ENCODE results near the gene PPP1R12C.
A peak's percentile ranks its signal among the peaks of the same experiment; 100 is the strongest.
"Not testable (repeated sequence)": the region's sequence is repeated elsewhere in the genome, so short reads cannot be mapped to it uniquely, and the experiment has no call there.

Gene PPP1R12C

DNA sequence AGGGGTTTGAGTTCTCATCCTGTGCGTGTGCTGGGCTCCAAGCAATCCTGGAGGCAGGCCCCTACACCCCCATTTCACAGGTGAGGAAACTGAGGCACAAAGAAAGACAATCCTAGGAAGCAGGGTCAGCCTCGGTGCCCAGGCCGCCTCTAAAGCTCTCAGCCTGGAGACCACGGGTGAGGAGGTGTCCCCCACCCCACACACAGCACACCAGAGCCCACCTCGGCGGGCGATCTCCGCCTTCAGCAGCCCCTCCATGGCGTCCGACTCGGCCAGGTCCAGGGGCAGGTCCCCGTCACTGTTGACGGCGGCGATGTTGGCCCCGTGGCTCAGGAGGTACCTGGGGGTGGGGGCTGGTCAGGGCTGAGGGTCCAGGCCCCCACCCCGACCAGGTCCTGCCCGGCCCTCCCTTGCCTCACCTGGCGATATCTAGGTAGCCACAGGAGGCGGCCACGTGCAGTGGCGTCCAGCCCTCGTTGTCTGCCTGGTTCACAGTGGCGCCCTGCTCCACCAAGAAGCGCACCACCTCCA is 5.1 kb downstream of the PPP1R12C start:
- no peak for DNase-seq (ENCODE audit: low read depth)

DNA sequence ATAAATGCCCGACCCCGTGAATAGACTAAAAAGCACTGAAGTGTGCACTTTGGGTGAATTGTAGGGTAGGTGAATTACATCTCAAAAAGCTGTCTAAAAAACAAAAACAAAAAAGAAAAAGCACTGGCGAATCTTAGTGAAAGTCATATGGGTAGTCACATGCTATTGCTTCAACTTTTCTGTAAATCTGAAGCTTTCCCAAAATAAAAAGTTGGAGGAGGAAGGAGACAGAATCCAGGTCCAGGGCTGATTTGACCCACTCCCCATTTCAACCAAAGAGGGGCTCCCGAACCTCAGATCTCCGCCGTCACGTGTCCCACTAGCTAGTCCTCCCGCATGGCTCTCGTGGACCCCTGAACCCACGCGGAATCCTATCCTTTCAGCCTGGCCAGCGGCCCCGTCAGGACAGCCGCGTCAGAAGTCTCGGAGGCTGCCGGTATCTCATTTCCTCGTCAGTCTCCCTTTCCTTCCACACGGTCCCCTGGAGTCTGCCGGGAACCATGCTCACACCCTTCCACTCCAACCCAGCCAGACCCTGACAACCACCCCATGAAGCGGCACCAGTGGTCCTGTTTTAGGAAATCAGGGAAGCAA is 6.1 kb downstream of the PPP1R12C start:
- DNase-seq (ENCODE audit: low read depth): no peak

DNA sequence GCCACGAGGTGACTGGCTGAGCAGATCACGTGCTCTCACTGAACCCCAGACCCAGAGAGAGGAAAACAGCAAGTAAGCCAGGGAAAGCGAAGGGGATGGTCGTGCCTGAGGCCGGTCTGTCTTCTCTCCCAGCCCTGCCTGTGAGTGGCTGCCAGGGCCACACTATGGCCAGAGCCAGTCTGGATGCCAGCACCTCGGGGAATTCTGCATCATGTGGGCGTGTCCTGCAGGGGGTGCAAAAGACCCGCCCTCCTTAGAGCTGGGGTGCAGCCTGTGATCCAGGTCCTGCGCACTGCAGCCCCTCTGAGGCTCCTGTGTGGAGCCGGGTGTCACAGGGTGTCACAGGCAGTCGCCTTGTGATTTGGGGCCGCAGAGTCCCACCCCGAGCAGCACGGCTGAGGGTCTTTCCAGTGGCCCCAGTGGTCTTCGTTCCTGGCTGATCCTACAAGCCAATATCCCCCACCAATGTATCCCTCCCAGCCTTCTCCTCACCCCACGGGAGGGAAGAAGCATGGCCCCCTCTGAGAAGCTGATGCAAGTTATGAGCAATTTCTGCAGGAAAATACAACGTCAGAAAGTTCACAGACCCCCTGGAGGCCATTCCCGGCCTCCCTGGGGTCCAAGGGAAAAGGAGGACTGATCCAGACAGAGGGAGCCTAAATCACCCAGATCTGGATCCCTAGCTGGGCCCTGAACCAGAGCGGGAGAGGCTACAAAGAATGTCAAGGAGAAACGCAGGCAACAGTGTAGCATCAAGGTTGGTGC is 7.7 kb downstream of the PPP1R12C start:
- DNase-seq (ENCODE audit: low read depth): no peak

DNA sequence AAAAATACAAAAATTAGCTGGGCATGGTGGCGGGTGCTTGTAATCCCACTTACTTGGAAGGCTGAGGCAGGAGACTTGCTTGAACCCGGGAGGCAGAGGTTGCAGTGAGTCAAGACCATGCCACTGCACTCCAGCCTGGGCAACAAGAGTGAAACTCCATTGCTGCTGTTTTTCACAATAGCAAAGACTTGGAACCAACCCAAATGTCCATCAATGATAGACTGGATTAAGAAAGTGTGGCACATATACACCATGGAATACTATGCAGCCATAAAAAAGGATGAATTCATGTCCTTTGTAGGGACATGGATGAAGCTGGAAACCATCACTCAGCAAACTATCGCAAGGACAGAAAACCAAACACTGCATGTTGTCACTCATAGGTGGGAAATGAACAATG is 10.2 kb downstream of the PPP1R12C start:
- not testable (repeated sequence) for DNase-seq (ENCODE audit: low read depth)

DNA sequence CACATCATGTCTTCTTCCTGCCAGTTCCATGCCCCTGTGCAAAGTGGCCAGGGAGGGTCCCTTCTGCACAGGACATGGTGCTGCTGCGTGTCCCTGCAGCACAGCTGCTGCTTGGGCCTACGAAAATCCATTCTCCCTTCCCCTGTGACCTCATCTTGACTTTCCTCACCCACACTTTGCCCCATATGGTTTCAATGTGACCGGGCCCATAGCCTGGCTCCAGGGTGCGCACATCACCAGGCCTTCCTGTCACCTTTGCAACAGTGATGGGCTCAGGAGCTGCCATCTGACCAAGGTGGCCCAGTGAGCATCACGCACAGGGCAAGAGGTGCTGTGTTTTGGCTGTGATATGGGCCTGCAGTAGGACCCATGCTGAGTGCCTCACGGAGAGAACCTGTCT is 10.8 kb downstream of the PPP1R12C start:
- no peak for DNase-seq (ENCODE audit: low read depth)

DNA sequence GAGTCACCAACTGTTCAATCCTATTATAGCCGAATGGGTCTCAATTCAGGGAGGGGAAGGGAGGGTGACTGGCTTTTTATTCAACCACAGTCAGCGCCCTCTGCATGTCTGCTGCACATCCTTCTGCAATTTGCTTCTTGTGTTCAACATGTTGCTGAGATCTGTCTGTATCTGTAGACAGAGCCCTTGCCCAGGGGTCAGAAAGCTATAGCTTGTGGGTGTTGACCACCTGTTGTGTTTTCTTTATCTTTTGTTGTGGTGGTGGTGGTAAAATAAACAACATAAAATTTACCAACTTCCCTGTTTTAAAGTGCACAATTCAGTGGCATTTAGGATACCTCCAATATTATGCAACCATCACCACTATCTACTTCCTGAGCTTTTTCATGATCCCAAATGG is 12.2 kb downstream of the PPP1R12C start:
- no peak for DNase-seq (ENCODE audit: low read depth)

DNA sequence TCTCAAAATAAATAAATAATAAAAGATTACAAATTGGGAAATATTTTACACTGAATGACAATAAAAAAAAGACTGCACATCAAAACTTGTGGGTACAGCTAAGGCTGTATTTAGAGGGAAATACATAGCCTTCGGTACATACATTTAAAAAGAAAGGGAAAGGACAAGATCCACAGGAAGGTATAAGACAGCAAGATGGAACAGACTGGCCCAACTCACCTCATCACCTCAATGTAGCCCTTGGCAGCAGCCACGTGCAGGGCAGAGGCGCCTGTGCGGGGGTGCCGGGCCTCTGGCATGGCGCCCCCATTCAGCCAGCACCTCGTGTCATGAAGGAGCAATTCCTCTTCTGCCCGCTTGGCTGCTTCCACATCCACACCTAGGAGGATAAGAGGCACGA is 14.2 kb downstream of the PPP1R12C start:
- no peak for DNase-seq (ENCODE audit: low read depth)

DNA sequence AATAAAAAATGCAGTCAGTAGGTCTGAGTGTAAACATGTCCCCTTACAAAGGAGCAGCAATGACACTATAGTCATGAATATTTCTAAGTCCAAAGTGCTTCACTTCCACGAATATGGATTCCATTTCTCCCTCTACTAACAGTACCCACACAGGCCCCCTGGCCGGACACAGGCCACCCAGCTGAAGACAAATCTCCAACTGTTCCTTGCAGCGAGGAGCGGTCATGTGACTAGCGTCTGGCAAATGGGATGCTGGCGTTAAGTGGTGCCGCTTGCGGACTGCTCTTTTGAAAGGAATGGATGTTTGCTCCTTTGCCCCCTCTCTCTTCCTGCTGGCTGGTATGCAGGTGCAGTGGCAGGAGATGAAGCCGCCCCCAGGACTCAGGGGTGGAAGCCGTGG is 16.2 kb downstream of the PPP1R12C start:
- DNase-seq (ENCODE audit: low read depth): no peak

DNA sequence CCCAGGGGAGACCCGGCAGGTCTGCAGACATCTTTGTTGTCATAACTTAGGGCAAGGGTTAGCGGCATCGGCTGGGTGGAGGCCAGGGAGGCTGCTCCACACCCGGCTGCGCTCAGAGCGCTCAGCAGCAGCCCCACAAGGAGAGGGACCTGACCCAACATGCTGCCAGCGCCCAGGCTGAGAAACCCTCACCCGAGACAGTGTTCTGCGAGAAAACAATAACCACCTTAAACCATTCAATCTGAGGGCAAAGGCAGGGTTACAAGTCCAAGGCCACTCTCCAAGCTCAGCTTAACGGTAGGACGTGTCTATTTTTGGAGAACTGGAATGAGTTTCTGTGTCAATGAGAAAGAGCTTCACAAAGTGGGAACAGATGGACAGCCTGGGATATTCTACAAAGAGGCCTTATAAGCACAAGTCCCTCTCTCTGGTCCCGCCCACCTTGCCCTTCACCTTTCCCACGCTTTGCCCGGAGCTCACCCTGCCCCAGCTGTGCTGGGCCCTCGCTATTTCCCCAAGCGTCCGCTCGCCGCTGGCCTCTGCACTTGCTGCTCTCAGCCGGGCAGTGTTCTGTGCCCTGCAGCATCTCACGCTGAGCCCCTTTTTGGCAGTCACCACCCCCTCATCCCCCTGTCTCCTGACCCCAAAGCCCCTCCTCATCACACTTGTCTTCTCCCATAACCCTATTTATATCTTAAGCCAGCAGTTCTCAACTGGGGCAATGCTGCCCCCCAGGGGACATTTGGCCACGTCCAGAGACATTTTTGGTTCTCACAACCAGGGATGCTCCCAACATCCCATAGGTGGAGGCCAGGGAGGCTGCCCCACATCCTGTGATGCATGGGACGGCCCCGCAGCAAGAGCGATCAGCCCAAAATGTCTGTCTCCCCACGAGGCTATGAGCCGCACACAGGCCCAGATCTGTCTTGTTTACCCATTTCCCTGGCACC is 17.6 kb downstream of the PPP1R12C start:
- peak; percentile 19 for DNase-seq (ENCODE audit: low read depth)

DNA sequence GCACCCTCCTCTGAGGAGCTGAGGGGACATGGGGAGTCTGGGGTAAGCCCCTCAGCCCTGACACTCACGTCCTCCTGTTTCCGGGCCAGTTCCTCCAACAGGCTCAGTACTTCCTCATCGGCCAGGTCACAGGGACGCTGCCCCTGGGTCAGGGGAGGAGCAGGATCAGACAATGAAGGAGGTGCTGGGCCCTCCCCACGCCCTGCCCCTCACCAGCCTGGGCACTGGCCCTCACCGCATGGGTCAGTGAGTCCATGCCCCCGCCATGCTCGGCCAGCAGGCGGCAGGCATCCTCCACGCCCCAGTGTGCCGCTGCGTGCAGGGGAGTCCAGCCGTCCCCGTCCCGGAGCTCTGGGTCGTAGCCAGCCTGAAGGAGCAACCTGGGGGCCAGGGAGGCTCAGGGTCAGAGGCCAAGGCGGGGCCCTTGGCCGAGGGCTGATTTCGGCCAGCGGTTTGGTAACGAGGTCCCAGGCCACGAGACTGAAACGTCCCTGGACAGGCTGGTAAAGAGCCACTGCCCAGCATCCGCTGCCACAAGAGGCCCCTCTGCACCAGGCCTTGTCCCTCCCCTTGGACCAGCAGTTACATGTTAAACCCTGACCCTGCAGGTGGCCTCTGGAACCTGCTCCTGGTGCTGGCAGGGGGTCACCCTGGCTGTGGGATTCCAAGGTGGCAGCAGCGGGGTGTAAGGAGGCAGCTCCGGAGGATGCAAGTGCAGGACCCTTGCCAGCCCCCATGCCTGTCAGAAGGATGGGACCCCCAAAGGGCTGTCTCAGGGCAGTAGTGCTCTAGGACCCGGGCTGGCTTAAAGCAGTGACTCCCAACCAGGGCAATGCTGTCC is 18.5 kb downstream of the PPP1R12C start:
- no peak for DNase-seq (ENCODE audit: low read depth)

DNA sequence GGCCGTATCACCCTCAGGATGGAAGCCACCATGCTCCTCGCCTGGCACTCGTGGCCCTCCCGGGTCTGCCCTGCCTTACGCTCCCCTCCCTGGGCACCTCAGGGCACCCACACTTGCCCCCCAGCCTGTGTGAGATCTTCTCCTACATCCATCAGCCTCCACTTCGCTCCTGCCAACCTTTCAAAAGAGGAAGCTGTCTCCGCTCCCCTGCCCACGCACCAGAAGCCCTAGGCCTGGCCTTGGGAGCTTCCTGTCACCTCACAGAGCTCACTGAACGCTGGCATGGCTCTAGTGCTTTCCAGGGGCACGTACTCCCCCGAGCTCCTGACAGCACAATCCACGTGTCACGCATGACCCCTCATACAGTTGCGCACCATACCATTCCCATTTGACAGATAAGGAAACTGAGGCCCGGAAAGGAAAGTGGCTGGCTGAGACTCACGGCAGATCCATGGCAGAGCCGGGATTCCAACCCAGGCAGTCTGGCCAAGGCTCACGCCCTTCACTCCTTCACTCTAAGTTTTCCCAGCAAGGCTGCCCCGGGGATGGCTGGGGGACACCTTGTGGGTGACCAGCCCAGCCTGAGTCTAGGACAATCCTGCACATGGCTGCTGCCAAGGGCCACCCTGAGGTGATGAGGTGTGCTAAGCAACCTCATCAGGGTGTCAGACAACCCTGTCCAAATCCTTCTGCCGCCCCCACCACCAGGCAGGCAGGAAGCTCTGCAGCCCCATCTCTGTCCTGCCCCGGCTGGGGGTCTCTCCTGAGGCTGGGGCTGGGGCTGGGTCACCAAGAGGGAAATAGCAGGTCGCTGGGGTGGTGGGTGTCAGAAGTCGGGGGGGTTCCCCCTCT is 19.3 kb downstream of the PPP1R12C start:
- DNase-seq (ENCODE audit: low read depth): no peak

DNA sequence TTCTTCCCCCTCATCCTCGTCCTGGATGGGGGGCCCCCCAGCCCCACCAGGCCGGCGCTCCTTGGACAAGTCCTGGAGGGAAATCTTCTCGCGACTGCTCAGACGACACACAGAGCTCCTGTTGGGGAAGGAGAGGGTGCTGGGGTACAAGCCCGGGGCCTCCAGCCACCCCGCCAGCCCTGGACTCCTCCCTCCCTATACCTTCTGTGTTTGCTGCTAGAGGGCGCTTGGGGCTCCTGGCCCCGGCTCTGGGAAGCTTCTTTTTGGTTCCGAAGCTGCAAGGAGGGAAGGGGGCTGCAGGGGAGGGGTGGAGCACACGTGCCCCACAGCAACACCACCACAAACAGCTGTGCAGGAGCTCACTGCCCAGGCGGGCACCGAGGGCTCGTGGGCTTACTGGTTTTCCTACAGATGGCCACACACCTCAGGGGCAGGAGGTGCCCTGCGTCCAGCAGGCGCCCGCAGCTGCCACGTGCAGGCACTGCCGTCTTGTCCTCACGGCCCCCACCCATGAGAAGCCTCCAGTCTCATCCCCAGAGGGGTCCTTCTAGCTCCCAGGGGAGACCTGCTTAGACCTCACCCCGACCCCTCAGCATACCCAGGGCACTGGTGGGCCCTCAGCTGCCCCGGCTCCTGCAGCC is 21.3 kb downstream of the PPP1R12C start:
- no peak for DNase-seq (ENCODE audit: low read depth)

DNA sequence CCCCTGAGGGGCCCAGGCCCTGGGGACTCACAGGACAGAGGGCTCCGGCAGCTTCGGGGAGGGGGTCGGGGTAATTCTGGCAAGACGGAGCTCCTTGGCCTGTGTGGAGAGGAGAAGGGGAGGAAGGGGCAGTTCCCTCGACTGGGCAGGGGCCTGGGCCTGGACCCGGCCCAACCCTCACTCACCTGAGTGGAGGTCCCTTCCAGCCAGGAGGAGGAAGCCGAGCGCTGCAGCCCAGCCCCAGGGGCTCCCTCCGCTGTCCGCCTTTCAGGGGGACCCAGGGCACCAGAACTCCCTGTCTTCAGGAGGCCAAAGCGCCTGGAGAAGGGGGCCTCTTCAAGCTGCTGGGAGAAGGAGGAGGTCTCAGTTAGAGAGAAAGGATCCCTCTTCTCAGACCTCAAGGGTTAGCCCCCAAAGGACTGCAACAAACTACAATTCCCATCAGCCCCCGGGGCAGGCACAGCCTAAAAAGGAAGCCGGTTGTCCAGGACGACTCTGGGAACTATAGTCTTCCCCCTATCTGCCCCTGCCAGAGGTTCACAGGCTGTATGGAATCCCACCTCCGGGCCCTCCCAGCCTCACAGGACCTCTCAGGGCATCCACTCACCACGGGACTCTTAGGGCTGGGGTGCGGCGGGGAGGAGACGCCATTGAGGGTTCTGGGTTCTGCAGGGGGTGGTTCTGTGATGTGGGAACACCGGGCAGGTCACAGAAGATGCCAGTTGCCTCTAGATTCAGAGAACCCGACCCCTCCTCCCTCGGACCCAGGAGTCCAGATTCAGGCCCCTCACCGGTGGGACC is 22.0 kb downstream of the PPP1R12C start:
- DNase-seq (ENCODE audit: low read depth): no peak

DNA sequence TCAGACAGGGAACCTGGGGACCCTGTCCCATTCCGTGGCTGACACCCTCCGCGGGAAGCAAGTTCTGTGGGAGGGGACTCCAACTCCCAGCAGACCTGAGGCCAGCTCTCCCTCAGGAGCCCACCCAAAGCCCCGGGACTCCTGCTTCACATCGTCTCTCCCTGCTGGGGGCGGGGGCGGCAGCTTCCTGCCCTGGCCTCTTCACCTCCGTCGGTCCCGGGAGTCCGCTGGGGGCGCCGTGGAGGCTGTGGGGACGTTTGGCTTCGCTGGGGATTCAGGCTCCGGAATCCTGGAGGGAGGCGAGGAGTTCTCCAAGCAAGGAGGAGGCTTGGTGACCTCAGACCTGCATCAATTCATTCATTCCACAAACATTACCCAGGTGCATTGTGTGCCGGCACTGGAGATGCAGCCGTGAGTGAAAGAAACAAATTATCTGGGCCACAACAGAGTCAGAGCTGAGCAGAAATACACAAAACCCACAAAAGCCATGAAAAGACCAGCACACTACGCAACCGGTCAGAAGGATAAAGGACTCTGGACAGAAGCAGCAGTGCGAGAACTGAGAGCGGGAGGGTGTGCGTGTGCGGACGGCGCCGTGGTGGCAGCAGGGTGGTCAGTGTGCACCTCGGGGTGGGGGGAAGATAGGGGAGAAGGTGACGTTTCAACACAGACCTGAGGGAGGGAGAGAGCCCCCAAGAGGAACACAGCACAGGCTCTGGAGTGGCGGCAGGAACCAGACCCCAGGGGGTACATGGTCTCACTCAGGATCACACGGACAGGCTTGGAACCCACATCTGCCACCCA is 22.8 kb downstream of the PPP1R12C start:
- DNase-seq (ENCODE audit: low read depth): no peak

DNA sequence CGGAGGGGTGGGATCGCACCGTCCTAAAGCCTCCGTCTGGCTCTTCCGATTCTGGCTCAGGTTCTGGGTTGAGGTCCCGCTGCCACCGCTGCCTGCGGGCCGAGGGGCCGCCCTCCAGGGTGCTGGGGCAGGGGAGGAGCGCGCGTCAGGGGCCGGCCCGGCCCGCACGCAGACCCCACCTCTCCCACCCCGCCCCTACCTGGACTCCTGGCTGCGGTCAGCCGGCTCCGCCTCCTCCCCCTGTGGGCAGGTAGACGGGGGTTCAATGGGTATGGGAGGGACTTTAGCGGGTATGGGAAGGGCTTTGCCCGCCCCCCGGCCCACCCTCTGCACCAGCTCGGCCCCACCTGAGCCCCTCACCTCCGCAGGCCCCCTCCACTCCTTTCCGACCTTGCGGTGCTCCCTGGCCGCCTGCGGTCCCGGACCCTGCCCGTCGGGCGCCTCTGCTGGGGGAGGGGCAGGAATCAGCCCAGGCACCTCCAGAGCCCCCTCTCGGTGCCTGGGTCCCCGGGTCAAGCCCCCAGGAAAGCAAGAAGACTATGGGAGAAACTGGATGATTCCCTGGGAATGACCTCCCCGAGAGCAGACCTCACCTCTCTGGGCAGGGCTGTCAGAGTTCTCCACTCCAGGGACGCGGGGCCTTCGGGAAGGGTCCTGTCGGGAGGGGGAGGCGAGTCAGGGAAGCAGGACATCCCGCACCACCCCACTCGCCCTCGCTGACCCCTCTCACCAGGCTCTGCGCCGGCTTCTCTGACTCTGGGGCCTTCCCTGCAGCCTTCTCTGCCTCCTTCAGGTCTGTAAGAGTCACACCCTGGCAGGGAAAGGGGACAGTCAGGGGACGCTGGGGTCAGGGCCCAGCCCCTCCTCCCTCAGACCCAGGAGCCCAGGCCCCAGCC is 24.8 kb downstream of the PPP1R12C start:
- DNase-seq (ENCODE audit: low read depth): no peak

DNA sequence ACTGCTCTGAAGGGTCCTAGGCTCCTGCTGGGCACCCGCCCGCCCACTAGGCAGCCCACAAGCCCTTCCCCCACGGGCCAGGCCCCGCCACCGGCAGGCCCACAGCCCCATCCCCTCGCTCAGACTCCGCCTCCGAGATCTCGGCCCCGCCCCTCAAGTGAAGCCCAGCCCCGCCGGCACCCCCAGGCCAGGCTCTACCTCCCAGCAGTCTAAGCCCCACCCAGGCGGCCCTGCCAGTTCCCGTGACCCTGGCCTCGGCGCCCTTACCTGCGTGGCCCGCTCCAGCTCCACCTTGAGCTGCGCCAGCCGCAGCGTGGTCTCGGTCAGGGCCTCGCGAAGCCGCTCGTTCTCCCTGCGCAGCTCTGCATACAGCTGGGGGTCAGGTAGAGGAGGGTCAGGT is 25.5 kb downstream of the PPP1R12C start:
- no peak for DNase-seq (ENCODE audit: low read depth)

DNA sequence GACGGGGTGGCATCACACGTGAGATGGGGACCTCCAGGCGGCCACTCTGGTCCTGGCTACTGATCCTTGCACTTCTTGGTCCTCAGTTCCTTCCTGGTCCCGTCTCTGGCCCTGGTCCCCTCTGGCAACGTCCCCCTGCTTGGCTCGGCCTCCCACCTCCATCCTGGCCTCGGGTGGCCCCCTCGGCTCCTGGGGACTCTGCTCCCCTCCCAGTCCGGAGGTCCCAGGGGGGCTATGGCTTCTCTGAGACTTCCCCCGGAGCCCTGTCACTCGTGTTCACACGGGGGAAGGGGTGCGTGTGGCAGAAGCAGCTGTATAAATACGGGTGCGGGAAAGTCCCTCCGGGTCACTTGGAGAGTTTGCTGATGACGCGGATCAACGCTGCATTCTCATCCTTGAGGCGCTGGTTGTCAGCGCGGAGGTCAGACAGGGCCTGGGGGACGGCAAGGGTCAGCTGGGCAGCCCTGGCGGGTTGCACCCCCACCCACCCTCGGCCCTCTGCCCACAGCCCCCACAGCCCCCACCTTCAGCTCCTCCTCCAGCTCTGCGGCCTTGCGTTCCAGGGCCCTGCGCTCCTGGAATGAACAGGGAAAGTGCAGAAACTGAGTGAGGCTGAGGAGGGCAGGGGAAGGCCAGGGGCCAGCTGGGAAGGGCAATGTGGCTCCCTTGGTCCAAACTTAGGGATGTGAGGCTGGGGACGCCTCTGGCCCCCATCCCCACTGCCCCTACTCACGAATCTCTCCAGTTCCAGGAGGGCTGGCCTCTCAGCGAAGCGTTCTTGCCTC is 26.1 kb downstream of the PPP1R12C start:
- DNase-seq (ENCODE audit: low read depth): no peak

Data from fibroblast of gingiva (primary cell).